ENCODE data around the gene ADGRG3.

DNA sequence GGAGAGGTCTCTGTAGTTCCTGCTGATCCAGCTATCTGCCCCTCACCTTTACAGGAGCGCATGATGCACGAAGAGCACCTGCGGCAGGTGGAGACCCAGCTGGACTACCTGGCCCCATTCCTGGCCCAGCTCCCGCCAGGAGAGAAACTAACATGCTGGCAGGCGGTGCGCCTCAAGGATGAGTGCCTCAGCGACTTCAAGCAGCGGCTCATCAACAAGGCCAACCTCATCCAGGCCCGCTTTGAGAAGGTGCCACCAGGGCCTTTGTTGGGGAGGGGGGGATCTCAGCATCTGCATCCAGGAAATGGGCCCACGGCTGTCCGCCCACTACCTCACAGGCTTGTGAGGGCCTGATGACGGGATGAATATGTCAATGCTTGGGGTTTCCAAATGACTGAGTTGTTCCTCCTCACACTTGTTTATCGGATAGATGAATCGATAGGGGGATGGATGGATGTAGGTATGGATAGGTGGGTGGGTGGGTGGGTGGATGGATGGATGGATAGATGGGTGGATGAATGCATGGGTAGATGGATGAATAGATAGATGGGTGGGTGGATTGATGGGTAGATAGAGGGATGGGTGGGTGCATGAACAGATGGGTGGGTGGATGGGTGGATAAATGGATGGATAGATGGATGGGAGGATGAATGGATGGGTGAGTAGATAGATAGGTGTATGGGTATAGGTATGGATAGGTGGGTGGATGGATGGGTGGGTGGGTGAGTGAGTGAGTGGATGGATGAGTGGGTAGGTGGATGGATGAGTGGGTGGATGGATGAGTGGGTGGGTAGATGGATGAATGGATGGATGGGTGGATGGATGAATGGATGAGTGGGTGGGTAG is 60.5 kb downstream of the ADGRG3 start:
- TF ChIP-seq, protein P1, sequence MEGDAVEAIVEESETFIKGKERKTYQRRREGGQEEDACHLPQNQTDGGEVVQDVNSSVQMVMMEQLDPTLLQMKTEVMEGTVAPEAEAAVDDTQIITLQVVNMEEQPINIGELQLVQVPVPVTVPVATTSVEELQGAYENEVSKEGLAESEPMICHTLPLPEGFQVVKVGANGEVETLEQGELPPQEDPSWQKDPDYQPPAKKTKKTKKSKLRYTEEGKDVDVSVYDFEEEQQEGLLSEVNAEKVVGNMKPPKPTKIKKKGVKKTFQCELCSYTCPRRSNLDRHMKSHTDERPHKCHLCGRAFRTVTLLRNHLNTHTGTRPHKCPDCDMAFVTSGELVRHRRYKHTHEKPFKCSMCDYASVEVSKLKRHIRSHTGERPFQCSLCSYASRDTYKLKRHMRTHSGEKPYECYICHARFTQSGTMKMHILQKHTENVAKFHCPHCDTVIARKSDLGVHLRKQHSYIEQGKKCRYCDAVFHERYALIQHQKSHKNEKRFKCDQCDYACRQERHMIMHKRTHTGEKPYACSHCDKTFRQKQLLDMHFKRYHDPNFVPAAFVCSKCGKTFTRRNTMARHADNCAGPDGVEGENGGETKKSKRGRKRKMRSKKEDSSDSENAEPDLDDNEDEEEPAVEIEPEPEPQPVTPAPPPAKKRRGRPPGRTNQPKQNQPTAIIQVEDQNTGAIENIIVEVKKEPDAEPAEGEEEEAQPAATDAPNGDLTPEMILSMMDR (IDR thresholded peaks at IDR 0.05; ENCODE audit: low read depth, low read length, poor library complexity, severe bottlenecking) = no peak
- TF ChIP-seq EZH2phosphoT487 (IDR thresholded peaks at IDR 0.05; ENCODE audit: borderline replicate concordance, low read length) = no peak

Measured in DOHH2 (cell line).